Fibroblast of skin of right biceps (primary cell): ENCODE measurements around the gene LIN28B.
"Not testable (repeated sequence)": the region's sequence is repeated elsewhere in the genome, so short reads cannot be mapped to it uniquely, and the experiment has no call there.

Source experiments
- DNase-seq: peaks from one replicate; pipeline ENCODE4 v3.0.0-alpha.2; 2013

Gene LIN28B

DNA sequence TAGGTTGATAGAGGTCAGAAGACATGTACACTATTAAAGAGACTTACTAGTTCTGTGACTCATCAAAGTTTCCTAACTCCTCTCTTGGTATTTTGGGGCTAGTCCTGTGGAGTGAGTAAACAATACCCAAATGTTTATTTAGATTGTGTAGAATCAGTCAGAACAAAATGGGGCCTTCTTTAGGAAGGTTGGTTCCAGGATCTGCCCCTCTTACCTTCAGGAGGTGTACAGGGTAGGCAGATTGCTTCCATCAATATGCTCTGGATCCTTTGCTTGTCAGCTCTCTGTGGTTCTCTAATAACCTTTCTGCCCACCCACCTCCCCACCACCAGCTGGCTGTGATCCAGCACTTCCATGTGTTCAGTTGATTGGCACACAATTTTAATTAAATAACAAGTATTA, 115.9 kb downstream of the LIN28B start:
- peak; percentile 8 for DNase-seq

DNA sequence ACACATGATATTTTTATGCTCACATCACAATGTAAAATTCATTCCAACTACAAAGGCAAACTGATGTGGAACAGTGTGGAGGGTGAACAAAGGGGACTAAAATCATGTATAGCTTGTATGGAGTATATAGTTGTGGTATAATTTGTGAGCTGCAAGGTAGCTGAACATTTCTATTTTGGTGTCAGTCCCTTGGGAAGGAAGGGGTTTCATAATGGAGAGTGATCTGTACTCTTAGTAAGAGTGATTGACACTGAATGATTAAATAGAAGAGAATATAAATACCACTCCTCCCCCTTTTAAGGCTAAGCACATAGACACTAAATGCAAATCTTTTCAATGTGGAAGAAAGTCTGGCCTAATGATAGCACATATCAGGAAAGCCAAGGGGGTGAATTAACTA, 118.3 kb downstream of the LIN28B start:
- DNase-seq, result no peak

DNA sequence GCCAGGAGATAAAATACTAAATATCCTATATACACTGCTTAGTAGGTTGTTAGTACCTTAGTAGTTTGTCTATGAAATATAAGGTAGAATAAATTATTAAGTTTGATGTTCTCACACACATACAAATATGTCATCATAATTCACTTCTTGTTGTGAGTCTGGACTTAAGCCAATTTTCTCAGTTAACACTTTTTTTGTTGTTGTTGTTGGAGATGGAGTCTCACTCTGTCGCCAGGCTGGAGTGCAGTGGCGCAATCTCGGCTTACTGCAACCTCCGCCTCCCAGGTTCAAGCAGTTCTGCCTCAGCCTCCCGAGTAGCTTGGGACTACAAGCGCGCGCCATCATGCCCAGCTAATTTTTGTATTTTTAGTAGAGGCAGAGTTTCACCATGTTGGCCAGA, 119.5 kb downstream of the LIN28B start:
- not testable (repeated sequence) for DNase-seq

DNA sequence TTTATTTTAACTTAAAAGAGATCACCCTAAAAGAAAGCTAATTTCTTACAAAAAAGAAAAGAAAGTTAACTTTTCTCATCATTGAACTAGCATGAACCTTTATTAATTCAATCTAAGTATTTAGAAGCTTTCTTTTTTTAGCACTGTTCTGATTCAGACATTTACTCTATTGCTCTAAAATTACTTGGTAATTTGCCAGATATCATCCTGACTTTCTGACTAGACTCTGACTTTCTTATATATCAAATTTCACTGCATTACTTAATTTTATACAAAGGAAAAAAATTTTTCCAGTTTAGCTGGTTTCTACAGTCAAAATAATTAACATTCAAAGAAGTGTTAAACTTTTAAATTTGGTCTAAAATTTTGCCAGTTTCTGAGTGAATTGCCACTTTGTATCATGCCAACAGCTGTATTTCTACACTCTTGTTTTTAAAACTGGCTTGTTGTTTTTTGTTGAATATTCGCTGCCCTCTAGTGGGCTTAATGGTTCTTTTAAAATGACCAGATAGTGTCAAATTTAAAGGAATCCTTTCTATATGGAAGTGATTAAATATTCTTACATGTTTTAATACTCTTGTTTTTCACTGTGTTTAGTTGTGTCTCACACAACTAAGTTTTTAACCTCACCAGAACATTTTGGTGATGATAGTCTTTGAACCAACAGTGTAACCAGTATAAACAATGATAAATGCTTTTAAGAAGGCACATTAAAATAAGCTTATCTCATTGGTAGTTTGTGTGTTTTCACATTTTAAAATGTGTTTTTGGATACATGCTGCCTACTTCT, 120.9 kb downstream of the LIN28B start:
- peak; percentile 62 for DNase-seq

DNA sequence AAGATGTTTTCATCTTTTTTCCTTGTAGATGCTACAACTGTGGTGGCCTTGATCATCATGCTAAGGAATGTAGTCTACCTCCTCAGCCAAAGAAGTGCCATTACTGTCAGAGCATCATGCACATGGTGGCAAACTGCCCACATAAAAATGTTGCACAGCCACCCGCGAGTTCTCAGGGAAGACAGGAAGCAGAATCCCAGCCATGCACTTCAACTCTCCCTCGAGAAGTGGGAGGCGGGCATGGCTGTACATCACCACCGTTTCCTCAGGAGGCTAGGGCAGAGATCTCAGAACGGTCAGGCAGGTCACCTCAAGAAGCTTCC, 121.4 kb downstream of the LIN28B start:
- DNase-seq, result peak; percentile 17

DNA sequence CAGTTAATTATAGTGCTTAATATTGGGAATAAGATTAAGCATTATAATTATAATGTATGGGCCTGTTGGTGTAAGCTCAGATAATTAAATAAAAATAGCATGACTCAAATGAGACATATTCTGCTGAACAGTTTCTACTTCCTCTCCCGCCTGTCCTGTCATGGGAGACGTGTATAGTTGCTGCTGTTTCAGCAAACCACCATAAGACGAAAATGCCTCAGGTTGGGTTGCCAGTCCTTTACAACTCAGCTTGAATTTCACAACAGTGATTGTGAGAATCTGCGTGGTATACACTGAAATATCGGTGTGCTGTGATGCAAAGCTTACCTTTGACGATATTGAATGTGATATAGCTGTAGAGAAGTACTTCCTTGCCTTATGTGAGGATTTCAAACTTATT, 123.4 kb downstream of the LIN28B start:
- no peak for DNase-seq

DNA sequence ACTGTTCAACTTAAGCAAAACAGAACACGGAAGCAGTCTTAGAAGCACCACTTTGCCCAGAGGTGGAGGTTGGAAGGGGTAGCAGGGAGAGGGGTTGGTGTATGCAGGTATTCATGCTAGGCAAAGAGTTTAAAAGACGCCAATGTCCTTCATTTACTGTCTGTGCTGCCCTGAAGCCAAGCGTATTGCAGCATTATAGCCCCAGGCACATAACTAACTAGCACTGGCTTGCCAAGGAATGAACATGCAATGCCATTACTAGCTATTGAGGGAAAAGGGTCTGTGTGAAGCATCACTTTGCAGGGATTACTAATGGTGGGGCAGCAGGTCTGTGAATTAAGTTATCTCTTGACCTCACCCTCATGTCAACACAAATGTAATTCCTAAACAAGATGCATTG, 124.8 kb downstream of the LIN28B start:
- not testable (repeated sequence) for DNase-seq

DNA sequence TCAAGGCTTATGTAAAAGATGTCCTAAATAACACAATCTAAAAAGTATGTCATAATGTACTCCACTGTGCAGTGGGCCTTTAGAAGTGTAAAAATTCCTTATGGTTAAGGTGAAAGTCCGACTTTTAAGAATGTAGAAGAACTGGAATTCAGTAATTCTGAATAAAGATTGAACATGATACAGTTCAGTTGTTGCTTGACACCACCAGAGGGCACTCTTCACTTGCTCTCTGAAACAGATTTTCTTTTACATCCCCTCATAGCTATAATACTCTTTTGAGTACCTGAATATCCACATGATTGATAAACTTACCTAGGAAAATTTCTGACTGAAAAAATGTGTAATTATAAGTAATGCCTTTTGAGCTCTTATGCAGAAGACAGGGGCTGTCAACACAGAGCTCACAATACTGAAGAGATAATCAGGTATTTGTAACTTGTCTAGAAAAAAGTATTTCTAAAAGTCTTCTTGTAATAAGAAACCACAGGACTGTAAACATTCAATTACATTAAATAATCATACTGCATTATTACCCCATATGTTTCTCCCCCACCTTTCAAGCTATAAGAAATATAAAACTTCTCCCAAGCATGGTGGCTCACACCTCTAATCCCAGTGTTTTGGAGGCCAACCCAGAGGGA, 130.8 kb downstream of the LIN28B start:
- DNase-seq, result peak; percentile 53

DNA sequence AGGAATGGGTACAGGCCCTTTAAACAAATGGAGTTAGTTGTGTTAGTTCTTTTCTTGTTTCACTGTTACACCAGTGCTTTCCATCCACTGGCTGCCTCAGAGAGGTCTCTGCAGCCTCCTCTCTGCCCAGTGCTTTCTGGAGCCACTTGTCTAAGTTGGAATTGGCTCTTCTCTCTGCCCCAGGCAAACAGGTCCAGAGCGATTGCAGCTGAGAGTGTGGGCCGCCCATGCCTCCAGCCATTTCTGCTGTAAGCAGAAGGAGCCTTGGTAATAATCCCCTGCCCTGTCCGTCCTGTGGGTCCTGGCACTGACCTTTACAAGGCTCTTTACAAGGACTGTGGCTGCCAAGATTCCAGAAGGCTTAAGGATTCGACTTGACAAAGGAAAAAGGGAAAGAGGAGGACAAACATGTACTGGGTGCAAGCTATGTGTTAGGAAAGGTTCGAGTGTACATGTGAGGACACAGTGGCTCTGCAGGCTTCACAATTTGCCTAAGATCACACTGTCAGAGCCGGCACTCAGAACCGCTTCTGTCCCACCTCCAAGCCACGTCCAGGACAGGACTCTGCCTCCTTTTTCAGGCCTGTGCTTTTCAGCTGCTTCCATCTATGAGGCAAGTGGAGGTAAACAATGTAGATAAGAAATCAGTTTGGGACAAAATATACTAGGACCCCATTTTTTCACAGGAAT, 134.4 kb downstream of the LIN28B start:
- no peak for DNase-seq

DNA sequence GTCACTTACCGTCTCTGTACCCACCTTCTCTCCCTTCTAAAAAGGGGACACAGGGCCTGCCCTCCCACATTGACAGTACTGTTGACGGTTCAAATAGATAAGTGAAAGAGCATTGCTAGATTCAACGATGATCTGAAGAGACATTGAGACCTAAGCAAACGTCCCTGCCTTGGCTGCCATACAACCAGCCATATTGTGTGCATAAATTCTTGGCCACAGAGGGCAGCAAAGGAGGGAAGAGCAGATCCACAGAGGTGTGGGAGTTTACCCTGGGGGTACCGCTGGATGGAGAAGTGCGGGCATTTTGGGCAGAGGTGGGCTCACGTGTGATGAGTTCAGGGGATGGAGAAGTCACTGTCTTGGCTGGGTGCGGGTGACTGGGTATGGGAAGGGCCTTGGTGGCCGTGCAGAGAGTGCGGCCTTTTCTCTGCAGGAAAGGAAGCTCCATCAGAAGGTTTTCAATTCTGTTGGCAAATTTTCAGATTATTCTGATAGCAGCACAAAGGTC, 137.3 kb downstream of the LIN28B start:
- DNase-seq, result no peak

DNA sequence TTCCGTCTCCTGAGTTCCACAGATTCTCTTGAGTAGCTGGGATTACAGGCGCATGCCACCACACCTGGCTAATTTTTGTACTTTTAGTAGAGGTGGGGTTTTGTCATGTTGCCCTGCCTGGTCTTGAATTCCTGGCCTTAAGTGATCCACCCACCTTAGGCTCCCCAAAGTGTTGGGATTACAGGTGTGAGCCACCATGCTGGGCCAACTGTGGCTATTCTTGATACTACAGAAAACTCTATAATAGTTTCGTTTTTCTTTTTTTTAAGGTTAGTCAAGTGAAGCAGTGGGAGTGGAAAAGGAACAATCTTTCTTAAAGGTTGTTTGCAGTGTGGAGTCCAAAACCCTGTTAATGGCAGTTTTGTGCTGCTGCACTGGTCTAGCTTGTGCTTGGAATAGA, 138.2 kb downstream of the LIN28B start:
- no peak for DNase-seq

DNA sequence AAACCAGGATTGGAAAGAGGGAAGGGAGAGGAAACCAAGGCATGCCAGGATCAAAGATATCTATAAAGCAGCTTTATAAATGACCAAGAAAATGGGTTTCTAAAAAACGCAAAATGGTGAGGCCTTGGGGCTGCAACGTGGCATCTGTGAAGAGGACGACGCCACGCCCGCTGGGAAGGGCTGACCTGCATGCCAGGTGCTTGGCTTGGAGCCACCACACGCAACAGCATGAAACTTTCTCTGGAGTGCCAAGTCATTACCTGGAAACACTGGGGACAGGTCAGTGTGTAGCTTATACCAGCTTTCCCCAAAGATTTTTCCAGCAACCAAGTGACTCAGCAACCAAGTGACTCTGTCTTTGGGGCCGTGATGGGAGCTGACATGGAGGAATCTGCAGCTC, 140.4 kb downstream of the LIN28B start:
- DNase-seq, result no peak

DNA sequence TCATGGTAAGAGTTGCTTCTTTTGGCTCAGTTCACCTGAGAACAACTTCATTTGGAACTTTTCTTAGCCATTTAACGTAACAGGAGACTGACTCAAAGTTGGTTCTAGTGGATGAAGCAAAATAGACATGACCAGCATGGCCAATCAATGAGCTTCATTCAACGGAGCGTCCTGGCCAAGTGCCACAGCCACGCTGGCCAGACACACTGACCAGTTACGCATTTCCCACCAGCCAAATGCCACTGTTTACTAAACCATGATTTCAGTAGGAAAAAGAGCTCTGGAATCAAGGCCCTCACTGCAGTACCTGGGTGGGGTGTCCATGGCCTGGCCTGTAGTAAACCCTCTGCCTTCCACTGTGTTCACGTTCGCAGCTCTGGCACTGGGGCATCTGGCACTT, 142.5 kb downstream of the LIN28B start:
- DNase-seq, result no peak

DNA sequence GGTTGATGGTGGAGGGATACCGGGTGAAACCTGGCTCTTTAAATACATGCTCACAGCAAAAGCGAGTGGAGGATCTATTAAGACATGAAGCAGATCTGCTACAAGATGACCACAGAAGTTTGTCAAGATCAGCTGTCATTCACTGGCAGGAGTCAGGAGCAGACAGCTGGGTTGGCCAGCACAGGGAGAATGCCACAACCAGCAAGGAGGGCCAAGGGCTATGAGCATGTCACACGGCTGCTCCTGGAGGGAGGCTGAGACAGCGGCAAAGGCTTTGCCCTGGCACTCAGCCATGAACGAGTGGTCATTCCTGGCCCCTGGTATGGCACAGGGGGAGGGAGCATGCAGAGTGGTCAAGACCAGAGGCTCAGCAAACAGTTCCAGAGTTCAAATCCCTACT, 145.3 kb downstream of the LIN28B start:
- no peak for DNase-seq

DNA sequence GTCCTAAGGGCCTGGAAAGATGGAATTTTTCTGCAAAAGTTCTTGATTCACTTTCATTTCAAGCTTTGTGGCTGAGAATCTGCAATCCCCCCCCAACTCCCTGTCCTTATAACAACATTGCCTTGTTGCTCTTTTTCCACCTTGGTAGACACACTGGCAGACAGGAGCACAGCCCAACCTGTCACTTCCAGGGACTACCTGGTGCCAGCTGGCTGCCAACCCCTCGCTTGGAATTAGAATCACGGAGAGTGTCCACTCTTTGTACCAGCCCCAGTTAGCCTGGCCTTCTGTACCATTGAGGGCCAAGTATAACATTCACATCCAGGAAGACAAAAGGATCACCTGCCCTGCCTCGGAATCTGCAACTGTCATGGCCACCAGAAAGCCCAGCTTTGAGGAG, 148.2 kb downstream of the LIN28B start:
- DNase-seq, result no peak

DNA sequence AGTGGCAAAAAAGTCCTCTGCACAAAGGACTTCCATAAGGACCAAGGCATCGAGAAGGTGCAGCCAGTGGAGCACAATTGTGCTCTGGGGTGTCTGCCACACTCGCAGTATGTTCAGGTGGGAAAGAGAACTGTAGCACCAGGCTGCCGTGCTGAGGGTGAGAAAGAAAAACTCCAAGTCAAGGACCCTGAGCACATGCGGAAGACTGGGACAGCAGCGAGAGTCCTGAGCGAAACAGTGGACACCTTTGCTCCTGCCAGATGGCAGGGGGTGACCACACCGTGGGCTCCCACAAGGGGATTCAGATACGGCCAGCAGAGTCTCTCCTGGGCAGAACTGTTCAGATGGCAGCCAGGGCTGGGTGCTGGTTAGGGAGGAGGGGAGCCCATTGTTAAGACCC, 149.4 kb downstream of the LIN28B start:
- DNase-seq, result no peak

DNA sequence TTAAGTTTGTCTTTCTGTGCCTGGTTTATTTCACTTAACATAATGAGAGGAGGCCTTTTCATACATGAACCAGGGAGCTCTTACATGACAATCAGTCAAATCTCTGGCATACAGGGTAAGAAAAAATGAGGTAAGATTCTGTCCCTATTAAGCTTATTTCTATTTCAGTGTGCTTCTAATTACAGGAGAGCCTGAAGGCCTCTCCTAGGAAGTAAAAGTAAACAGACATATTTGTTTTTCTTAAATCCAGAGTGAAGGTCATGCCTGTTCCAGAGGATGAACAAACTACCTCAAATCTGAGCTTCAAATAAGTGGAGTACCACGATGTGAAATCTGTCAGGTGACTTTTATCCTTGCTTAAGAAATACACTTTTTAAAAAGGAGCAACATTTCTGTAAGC, 150.3 kb downstream of the LIN28B start:
- no peak for DNase-seq

DNA sequence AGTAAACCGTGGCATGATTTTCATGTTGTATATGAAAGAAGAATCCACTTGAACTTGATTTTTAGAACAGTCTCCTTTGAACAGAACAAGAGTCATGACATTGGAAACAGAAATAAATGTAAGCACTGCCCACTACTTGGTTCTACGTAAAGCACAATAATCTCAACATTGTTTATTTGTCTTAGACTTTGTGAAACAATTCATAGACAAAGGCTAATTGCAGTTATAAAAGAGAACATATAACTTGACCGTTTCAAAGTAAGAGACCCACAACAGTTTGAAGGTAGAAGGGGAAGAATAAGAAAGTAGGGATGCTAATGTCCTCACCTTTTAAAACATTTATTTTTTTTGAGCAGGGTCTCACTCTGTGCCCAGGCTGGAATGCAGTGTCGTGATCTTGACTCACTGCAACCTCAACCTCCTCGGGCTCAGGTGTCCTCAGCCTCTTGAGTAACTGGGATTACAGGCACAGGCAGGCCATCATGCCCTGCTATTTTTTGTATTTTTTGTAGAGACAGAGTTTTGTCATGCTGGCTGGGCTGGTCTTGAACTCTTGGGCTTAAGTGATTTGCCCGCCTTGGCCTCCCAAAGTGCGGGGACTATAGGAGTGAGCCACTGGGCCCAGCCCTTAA, 151.8 kb downstream of the LIN28B start:
- DNase-seq, result no peak

DNA sequence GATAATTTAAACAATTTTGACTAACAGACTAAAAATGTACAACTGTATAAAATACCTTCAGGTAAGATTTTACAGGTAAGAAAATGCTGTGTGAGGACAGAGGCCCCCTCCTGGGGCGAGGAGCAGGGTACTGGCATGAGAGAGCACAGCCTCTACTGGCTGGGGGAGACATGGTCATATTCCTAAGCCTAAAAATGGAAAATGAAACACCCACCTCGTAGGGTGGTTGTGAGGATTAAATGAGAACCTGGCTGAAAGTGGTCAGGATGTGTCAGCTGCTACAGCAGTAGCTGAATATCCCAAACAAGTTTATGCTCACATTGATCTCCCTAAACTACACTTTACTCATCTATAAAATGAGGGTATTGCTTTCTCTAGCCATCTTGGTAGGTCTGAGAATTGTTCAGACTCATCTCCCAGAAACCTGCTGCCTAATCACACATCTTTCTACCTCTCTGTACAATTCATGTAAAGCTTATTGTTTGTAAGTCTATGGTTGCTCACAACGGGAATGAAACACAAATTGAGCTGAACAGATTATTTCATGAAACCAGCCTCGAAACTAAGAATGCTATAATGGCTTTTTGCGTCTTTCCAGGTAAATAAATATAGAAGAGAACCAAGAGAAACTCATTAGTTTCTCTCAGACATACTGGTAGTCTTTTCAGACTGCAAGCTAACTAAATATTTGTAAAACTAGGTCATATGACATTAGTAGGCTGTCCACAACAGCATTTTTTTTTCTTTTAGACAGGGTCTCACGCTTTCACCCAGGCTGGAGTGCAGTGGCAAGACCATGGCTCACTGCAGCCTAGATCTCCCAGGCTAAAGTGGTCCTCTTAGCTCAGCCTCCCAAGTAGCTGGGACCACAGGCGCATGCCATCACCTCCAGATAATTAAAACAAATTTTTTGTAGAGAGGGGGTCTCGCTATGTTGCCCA, 153.3 kb downstream of the LIN28B start:
- no peak for DNase-seq

DNA sequence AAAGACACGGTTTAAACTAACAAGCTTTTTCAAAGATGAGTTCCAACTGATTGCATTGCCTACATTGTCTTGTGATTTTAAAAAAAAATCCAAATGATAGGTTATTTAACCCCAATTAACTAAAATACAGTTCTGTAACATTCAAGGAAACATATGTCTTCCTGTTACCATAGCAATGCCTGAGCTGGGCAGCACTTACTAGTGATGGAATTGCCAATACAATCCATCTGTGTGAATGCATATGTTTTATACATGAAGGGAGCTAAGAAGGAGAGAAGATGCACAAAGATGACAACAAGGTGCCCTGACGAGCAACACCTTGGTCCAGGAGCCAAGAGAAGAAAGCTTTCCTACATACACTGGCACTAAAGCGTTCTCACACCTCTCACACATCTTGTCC, 154.2 kb downstream of the LIN28B start:
- DNase-seq, result no peak

DNA sequence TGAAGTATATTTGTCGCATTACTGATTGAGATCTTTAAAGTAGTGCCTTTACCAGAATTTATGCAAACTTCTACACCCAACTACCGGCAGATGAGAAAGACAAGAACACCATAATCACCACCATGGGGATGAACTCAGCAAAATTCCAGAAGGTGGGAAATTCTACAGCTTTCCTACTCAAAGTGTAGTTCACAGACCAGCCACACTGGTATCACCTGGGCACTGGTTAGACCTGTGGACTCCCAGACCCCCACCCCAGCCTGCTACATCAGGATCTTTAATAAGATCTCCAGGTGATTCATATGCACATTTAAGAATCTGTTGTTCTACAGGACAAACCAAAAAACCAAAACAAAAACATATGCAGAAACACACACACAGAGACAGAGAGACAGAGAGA, 155.0 kb downstream of the LIN28B start:
- no peak for DNase-seq

DNA sequence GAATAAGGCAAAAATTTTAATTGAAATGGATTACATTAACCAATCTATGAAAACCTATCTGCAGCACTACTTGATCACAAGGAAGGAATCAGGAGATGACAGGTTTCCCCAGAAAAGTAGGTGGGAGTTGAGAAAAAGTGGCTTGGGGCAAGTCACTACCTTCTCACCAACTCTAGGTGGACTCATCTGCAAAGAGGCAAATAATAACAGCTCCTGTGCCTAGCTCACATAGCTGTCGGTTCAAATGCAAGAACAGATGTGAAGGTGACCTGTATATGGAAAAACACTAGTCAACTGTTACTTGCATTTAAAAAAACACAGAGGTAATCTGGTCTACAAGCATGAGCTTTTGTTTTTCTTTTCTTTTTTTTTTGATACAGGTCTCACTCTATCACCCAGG, 155.7 kb downstream of the LIN28B start:
- DNase-seq, result peak; percentile 5

DNA sequence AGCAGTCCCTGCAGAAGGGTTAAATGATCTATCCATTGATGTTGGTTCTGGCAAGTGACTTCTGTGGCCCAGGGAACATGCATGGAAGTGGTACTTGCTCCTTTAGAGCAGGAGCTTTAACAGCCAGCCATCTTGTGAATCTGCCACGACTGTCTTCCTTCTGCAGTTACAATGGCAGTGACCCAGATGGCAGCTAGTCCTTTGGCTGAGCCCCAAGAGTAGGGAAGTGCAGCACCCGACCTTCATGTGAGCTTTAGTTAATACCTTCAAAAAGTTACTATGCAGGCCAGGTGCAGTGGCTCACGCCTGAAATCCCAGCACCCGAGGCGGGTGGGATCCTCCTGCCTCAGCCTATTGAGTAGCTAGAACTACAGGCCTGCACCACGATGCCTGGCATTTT, 156.5 kb downstream of the LIN28B start:
- no peak for DNase-seq
